HCEC 1CT (cell line): ENCODE results near the gene KRTAP10-2.

ENCODE experiments used
- DNase-seq: peaks from one replicate; pipeline ENCODE4 v3.0.0-alpha.2; 2017

The KRTAP10-2 gene

DNA sequence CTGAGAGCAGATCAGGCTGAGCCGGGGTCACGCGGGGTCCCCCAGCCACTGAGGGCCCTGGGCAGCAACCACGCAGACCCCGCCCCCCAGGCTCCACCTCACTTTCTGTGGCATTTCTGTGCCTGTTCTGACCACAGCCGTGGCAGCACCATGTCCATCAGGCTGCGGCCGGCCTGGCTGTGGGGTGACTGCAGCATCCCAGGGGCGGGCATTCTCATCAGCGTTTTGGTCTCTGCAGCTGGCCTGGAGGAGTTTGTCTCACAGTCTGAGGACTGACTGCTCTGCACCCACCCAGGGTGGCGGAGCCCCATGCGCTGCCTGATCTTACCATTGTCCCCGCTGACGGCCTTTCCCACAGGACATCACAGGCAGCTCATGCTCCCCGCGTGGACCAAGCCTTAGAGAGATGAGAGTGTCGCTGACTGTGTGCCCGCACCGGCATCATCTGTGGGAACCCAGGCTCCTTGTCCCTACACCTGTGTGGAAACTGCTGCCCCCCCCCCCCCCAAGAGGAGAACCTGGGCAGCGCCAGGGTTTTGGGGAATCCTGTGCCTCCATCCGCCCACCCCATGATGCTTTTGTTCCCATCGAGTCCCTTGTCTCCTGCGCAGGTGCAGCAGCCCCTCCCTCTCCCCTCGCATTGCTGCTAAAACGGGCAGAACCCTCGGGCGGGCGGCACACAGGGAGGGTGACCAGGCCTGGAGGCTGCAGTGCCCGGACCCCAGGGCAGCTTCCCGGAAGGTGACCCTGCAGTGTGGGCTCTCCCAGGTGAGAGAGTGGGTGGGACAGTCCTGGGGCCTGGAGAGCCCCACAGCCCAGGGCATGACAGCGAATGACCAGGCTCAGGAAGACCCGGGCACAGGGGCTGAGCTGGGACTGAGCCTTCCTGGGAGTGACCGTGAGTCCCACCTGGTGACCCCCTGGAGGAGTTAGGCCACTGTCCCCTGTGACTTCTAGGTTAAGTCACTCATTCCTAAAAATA is 13.1 kb downstream of the KRTAP10-2 start:
- no peak for DNase-seq

DNA sequence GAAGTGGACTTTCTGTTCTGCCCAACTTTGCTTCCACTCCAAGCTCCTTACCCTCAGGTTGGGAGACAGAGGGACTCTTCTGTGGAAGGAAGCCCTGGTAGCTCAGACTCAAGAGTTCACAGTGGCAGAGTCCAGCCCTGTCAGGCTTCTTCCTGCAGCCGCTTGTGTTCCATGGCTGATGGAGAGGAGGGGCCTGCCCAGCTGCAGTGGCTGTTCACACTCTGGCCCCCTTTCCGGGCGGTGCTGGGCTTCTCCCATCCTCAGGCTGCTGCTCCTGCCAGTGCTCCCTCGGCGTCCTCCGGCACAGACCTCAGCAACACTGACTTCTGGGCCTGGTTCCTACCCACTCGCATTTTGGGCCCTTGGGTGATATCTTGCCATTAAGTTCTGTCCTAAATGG is 15.3 kb downstream of the KRTAP10-2 start:
- DNase-seq, result no peak

DNA sequence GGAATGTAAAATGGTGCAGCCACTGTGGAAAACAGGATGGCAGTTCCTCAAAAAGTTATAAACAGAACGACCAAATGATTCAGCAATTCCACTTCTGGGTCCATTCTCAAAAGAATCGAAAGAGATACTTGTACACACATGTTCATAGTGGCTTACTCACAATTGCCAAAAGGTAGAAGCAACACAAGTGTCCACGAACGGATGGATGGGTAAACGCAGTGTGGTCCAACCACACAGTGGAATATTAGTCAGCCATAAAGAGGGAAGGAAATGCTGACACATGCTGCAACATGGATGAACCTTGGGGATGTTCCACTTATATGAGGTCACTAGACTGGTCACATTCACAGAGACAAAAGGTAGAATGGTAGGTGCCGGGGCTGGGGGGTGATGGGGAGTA is 16.6 kb downstream of the KRTAP10-2 start:
- DNase-seq, result no peak

DNA sequence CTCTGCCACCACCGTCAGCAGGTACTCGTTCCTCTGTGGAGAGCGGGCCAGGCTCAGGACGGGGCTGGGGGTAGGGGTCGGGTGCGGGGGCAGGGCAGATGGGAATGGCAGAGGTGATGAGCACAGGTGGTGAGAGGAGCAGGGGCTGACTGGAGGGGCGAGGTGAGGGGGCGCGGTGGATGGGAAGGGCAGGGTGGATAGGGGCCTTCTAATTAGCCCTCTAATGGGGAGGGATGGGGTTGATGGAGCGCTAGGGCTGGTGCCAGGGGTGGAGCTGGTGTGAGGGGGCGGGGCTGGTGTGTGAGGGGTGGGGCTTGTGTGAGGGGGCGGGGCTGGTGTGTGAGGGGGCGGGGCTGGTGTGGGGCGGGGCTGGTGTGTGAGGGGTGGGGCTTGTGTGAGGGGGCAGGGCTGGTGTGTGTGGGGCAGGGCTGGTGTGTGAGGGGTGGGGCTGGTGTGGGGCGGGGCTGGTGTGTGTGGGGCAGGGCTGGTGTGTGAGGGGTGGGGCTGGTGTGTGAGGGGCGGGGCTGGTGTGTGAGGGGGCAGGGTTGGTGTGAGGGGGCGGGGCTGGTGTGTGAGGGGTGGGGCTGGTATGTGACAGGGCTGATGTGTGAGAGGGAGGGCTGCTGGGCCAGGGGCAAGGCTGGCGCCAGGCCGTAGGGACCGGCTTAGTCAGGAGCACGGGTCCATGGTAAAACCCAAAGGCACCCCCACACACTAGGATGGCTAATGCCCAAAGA is 17.2 kb downstream of the KRTAP10-2 start:
- DNase-seq, result no peak

DNA sequence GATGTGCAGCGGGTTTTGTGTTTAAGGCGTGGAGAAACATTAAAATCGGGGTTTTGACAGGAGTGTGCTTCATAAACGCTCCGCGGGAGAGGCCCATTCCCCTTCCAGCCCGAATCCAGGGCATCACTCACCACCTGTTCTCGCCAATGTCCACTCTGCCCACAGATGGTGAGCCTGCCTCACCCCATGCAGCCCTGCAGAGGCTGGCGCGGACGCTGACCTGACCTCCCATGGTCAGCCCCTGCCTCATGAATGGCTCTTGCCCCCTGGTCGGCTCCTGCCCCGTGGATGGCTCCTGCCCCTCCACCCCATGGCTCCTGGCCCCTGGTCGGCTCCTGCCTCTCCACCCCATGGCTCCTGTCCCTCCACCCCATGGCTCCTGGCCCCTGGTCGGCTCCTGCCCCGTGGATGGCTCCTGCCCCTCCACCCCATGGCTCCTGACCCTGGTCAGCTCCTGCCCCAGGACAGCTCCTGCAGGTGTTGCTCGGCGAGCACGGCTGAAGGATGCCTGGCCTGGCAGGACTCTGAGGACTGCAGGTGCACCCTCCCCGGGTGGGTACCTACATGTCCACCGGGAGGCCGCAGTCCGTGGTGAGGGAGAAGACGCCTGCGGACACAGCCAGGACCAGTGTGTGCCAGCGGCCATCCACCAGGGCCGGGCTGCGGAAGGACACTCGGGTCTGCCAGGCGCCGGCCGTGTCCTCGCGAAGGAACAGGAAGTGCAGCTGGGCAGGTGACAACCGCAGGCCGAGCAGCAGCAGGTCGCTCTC is 18.0 kb downstream of the KRTAP10-2 start:
- no peak for DNase-seq

DNA sequence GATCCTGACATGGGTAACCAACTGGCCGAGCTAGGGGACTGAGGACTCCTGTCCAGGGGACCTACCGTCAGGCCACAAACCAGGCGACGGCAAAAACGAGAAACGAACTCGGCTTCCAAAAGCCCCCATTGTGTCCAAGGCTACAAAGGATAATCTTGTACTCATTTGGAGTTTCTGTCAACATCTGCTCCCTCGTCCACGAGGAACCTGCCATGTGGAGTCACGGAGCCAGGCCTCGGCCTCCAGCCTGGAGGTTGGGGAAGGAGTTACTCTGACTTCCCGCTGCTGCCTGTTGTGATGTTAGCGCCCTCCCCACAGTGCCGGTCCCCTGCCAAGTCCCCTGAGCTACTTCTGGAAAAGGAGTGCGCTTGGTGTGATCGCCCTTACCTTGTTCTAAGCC is 18.6 kb downstream of the KRTAP10-2 start:
- no peak for DNase-seq

DNA sequence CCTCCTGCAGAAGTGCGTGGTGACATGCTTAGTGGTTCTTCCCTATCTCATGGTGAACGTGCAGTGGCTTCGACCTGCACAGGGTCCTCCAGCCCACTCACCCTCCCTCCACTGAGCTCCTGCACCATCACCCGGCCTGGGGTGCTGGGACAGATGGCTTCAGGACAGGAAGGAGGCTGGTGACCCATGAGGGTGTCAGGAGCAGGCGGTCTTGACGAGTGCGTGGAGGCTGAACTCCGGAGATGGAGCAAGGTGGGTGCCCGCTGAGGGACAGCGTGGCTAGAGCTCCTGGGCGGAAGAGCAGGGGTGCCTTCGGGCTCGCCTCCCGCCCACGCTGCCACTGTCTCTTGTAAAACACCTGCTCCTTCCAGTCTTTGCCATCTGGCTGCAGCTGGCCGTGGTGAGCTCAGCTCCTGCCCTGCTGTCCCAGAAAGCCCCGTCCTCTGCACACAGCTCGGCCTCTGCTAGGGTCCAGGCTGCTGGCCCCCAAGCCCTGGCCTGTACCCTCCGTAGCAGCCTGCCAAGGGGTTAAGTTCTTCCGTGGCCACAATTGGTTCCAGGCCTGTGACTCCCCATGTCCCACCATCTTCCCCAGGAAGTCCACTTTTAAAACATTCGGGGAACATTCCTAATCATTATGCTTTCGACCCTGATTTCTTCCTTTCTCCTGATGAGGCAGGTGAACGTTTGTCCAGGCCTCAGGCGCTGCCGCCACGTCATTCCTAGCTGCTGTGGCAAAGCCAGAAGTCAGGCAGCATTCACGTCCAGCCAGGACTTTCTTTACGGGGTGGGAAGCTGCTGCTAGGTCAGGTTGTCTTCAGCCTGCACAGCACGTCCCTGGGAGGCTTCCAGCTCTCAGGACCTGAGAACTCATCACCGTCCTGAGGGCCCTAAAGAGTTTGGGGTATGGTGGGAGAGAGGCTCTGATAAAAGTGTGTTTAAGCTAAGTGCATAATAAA is 19.4 kb downstream of the KRTAP10-2 start:
- no peak for DNase-seq

DNA sequence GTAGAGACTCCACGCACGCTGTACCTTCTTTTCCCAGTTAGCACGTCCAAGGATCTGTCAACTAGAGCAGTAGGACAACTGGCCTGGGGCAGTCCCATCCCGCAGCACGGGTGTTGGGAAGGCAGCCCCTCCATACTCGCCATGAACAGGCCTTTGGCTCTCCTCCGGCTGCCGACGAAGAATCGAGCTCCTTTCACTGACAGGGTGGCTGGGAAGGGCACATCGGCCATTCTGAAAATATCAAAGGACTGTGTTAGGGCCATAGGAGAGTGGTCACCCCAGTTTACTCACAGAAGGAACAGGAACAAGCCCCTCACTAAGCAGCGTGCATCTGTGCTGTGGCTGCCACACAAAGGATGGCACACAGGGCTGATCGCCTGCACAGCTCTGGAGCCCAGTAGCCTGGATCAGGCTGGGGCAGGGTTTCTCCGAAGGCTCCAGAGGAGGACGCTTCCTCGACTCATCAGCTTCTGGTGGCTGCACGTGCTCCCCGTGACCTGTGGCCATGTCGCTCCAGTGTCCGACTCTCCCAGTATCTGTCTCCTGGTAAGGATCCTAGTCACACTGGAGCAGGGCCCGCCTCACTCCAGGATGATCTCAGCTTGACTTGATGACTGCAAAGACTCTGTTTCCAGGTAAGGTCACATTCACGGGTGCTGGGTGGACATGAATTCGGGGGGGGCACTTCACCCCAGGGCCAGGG is 20.3 kb downstream of the KRTAP10-2 start:
- no peak for DNase-seq

DNA sequence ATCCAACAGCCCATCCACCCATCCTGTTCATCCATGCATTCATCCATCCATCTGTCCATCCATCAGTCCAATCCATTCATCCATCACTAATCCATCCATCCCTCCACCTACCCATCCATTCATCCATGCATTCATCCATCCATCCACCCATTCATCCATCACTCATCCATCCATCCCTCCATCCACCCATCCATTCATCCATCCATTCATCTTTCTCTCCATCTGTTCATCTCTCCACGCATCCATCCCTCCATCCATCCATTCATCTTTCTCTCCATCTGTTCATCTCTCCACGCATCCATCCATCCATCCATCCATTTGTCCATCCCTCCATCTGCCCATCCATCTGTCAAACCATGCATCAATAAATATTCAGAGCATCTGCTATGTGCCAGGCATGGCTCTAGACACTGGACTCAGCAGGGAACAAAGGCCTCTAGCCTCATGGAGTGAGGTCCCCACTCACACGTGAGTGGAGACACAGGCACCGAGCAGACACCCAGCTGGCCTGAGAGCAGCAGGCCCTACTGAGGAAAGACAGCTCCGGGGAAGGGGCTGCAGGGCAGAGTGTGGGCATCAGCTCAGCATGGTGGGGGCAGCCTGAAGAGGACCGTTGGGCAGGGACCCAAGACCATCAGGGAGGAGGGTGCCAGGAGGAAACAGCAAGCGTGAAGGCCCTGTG is 20.9 kb downstream of the KRTAP10-2 start:
- DNase-seq, result no peak

DNA sequence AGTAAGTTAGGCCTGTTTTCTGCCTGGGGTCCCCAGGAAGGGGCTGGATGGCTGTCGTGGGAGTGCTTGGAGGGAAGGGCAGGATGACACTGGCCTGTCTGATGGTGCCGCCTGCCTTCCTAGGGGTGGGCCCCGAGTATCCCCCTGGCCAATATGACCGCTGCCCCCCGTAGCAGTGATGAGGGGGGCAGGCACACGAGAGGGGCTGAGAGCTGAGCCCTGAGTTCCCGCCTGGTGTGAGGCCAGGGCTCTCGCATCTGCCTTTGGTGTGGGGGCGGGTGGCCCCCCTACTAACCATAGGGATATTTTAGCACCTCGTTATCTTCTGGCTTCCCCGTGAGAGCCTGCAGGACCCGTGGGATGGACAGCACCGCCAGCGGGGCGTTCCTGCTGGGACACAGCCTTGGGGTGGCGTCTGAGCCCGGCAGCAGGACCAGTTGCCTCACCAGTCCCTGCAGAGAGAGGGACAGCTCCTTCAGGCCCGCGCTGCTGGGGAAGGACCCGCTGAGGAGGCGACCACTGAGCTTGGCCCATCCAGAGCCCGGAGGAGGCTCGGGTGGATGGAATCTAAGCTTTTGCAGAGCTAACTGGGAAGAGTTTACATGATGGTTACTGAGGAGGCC is 21.7 kb downstream of the KRTAP10-2 start:
- DNase-seq, result no peak

DNA sequence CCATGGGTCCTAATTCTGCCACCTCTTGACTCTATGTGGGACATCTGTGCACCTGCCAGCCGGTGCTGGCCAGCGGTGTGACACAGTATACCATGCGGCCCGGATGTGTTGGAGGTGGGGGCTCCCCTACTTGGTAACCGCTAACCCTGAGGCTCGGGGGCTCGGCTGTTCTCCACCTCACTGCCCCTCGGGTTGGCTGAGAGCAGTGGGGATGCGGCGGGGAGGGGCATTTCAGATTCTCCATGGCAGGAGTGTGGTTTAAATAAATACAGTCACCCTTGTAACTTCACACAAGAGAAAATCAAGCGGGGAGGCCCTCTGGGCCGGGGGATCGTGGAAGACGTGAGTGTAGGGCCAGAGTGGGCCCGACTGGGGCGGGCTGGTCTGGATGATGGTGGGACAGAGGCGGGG is 22.3 kb downstream of the KRTAP10-2 start:
- DNase-seq, result no peak

DNA sequence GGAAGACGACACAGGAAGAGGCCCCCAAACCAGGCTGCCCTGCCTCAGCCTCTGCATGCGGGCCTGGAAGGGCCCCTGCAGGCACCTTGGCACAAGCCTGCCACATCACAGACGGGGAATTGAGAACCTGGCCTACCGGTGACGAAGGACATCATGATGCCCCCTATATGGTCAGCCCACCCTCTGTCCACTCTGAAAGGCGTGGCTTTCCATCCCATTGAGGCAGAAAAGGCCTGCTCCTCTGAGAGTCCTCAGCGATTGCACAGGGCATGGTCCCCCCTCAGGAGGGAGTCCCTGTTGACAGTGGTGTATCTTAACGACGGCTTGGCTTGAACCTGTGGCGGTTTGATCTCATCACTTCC is 22.7 kb downstream of the KRTAP10-2 start:
- no peak for DNase-seq

DNA sequence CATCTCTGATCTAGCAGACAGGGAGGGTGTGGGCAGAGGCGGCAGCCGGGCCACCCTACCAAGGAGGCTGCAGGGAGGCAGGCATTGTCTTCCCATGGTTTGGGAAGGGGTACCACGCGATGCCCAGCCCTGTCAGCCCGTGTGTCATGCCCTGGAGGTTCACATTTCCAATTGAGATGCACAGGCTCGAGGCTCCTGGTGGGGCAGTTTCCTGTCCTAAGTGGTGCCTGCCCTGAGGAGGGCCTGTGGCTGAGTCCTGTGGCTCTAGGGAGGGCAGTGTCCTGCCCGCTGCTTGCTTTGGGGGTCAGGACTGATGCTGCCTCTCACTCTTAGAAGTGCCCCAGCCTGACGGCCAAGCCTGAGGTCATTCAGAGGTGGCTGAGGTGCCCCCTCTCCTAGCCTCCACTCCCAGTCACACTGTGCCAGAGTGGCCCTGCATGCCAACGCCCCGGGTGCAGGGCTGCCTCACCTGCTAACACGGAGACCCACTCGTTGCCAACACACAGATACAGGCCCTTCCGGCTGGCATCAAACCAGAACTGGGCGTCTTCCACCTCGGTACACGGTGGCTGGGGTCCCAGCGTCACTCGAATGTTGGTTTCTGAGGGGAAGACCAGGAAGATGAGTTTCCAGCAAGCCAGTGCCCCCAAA is 23.2 kb downstream of the KRTAP10-2 start:
- DNase-seq, result no peak

DNA sequence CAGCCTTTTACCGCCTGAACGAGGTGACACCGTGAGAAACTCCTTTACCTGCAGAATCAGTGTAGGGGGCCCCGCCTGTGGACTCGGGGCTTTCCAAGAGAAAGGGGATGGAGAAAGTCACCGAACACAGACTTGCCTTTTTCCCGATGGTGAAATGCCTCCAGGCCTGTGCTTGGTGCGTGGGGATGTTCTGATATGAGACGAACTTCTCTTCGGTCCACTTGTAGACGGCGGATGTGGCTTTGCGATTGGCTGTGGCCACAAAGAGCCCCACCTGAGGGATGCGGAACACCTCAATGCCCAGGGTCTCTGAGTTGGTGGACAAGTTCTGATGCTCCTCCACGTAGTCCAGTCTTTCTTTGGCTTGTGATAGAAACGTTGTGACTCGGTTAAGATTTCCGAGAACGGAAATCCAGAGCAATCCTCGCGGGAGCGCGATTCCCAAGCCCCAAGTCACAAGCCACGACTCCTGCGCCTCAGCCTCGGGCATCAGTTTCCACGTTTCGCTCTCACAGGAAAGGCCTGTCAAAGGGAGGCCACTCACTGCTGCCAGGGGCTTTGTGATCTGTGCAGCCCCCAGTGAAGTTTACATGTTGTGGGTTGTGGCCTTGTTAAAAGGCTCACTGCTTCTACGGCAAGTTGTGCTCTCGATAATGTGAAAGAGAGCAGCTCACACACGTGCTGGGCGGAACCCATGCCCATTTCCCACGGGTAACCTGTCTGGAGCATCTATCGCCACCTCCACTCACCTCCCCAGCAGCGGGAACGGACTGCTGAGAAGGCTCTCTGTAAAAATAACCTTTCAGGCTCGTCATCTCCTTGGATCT is 23.9 kb downstream of the KRTAP10-2 start:
- DNase-seq, result no peak

DNA sequence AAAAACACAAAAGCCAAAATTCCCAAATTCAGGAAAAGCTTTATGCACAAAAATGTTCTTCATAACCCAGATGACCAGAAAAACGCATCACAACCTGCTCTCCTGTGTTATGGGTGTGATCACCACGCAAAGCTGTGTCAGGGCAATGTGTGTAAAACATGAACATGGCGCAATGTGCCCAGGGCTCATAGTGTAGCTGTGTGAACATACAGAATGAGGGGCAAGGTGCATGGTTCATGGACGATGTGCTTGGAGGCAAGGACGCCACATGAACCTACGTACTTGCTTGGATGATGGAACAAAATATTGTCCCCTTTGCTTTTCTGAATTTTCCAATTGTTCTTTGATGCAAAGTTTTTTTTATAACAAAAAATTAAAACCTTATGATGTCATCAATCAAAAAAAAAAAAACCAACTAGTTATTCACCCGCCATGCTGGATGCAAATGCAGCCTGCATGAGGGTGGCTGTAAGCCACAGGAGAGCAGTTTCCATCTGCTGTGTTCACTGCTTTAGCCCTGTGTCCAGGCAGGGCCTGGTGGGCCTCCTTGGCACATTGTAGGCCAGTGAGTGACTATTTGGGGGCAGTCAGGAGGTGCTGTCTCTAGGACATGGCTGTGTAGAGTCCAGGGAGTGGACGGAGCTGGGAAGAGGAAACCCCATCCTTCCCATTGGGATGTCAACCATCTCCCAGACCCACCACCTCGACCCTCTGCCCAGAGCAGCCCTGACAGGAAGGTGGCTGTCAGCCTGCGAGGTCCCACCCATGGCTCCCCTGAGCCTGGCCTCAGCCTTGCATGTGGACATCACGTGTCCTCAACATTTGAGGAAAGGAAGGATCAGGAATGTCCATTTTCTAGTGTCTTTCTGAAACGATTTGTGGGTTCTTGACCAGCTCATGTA is 25.0 kb downstream of the KRTAP10-2 start:
- no peak for DNase-seq

DNA sequence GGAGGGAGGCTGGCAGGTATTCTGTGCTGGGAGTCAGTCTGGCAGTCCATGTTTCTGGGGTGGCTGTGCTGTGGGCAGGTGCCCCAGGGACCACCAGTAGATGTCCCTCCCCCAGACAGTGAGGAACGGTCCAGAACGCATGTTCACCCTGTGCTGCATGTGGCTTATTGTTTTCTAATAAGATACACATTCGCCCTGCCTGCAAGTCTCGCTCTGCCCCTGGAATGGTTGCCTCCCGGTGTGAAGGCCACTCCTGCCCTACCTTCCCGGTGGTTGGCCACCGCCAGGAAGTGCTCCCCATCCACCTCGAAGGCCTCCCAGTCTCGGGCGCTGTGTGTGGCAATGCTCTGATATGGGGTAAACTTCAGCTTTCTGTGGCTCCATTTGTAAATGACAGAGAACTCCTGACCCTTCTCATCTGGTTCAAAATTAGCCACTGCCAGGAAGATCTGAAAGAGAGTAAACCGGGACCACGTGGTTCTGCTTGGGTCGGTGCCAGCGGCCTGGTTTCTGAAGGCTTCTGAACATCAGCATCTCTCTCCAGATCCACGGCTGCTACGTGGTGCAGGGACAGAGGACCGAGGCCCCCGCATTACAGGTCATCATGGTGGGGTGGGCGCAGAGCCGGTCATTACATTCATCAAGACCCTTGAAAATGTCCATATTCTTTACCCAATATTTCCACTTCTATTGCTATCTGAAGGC is 25.8 kb downstream of the KRTAP10-2 start:
- no peak for DNase-seq
